HG03025 (cell line): Measurements from ENCODE around the gene RNF7.
"Not testable (repeated sequence)": the region's sequence is repeated elsewhere in the genome, so short reads cannot be mapped to it uniquely, and the experiment has no call there.

Source experiments
- ATAC-seq: cut with Tn5 transposase; IDR thresholded peaks from one replicate; pipeline ENCODE4 v1.9.1; 2021; ENCODE audit warnings: mild to moderate bottlenecking, moderate library complexity; ENCODE audit not compliant: unreplicated experiment, low FRiP score

RNF7 gene

GRCh38 chr3:141735176-141735575 is 2.9 kb upstream of the RNF7 start:
- ATAC-seq = no peak

DNA sequence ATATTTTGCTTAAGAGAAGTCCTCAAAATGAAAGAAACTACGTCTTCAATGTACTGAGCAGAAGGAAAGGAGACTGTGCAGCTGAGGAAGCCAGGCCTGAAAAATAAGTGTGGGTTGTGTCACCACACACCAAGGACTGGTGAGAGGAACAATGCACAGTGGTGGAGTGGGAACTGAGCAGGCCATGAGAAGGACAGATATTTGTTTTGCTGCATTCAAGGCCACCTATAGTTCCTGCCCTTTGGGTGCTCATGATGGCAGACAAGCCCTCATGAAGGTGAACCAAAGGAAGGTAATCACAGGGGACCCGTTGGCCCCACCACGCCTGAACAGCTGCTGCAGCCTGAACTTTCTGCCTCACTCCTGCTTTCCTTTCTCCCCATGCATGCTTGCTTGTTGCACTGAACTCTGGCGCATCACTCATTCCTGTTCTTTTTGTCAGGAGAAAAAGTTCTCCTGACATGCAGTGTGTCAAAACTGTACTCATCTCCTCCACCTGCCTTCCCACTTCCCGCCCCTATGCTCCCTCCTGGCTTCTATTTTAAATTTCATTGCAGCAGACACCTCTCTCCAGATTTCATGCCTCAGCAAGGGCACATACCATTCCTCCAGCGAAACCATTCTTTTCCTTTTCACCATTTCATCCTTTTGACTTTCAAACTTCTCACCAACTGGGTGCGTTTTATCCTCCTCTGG is 2.2 kb upstream of the RNF7 start:
- ATAC-seq = no peak

DNA sequence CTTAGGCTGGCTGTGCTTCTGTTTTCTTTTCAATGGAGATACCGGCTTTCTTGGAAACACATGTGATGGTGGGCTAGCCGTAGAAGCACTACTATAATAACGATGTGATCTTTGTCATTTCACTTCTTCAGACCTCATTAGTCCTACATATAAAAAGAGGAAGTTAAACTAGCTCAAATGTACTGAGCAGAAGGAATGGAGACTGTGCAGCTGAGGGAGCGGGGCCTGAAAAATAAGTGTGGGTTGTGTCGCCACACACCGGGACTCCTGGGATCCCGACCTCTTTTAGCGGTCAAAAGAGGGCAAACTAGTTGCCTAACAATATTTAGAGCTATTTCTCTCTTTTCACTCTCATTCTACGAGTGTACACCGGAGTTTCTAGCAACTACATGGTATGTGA is 1.0 kb upstream of the RNF7 start:
- ATAC-seq = no peak

- ATAC-seq = no peak
These were observed 448 bp upstream of the RNF7 start for GRCh38 chr3:141737678-141738021.

GRCh38 chr3:141738891-141739363 is 829 bp downstream of the RNF7 start:
- peak; percentile 6 for ATAC-seq

DNA sequence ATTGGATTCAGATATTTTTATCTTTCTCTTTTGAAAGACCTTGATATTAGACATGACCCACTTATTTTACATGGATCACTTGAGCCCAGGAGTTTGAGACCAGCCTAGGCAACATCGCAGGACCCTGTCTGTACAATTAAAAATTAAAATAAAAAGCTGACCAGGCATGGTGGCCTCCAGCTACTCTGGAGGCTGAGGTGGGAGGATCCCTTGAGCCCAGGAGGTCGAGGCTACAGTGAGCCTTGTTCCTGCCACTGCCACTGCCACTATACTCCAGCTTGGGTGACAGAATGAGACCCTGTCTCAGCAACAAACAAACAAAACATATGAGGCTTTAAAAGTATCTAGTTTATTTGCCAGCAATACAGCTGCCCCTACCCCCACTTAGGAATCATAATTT is 1.6 kb downstream of the RNF7 start:
- ATAC-seq = no peak

- no peak for ATAC-seq
These were observed 2.3 kb downstream of the RNF7 start for GRCh38 chr3:141740349-141740748.

DNA sequence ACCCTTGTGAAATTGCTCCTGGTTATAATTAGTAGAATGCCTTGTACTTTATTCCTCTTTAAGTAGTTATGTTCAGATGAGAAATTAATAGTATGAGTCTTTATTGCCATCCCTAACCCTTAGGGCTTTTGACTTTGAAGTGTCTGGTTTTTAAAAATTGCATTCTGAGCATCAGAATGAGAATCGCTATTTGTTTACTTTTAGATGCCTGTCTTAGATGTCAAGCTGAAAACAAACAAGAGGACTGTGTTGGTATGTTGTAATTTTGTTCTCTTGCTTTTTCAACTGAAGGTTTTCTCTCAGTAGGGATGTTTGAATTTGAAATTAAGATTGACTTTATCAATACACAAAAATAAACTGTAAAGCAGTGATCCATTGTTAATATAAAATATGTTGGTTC is 5.2 kb downstream of the RNF7 start:
- no peak for ATAC-seq

DNA sequence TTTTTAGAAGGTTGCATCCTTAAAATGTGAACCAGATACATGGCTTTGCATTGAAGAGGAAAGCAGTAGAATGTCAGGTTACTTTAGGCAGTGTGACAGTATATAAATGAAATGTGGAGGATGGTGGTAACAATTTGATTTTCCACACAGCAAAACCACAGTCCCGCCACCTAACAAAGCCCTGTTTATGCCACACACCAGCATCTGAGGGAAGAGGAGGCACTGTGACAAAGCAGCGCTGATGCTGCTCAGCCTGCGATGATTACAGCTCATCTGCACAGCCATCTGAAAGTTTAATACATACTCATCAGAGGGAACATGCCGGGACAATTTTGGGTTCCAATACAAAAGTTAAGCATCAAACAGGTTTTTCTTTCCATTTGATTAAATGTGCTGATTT is 8.9 kb downstream of the RNF7 start:
- ATAC-seq = no peak

GRCh38 chr3:141753399-141753798 is 15.3 kb downstream of the RNF7 start:
- ATAC-seq = no peak

DNA sequence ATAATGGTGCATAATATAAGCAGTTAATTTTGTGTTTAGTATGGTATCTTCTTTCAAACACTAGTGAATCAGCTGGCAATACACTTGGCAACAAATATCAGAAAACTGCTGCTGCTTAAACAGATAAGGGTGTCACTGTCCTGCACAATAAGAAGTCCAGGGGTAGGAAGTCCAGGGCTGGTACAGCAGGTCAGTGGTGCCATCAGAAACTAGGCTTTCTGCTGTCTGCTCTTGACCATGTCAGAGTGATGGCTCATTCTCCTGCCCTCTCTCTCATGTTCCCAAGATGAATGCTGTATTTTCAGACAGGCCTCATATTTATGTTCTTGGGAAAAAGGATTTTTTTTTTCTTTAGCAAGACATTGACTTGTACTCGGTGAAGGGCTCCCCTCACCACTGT is 15.9 kb downstream of the RNF7 start:
- ATAC-seq = no peak

DNA sequence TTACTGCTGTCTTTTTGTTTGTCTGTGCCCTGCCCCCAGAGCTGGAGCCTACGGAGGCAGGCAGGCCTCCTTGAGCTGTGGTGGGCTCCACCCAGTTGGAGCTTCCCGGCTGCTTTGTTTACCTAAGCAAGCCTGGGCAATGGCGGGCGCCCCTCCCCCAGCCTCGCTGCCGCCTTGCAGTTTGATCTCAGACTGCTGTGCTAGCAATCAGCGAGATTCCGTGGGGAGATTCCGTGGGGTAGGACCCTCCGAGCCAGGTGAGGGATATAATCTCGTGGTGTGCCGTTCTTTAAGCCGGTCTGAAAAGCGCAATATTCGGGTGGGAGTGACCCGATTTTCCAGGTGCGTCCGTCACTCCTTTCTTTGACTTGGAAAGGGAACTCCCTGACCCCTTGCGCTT is 24.5 kb downstream of the RNF7 start:
- not testable (repeated sequence) for ATAC-seq

DNA sequence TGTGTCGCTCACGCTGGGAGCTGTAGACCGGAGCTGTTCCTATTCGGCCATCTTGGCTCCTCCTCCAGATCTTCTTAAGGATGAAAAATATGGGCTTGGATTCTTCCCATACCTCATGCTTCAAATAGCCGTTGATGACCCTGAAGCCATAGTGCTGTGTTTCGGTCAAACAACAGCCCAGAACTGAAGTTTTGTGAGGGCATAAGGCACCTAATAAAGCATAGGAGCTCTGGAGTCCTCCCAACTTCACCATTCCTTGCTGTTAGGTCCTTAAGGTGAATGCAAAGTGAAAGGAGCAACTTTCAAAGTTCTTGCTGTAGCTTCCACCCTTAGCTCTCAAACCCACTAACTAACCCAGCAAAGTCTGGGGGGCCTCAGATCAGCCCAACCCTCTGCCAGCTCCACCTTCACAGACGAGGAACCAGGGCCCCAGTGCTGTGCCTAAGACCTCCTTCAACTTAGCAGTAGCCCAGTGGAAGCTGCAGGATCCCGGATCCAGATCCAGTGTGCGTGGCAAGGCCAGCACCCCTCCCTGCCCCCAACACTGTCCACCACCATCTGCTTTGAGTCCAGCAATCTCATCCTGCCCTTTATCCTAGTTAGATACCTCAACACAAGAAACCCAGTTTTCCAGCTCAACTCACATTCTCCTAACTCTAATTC is 25.1 kb downstream of the RNF7 start, which contains the start of gene GRK7:
TSS of gene GRK7 (plus strand) at position 321 of the 663 bp plus-strand sequence. CDS start 14,877 bp downstream, outside the sequence.
- no peak for ATAC-seq

DNA sequence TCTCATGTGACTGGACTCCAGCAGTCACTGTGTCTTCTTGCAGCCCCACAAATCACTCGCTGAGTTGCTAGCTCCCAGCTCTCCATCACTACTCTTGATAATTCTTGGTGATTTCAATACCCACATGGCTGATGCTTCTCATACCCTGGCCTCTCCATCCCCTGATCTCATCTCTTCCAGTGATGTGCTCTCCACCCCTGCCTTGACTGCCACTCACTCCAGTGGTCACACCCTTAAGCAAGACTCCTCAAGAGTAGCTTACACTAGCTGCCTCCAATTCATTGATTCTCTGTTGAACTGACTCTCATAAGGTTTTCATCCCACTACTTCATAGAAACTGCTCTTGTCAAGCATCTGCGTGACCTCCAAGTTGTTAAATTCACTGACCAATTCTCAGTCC is 25.9 kb downstream of the RNF7 start:
- ATAC-seq = no peak

- ATAC-seq = no peak
These were observed 26.4 kb downstream of the RNF7 start for GRCh38 chr3:141764465-141764864.

- ATAC-seq = no peak
These were observed 26.9 kb downstream of the RNF7 start for GRCh38 chr3:141764986-141765385.

- ATAC-seq = no peak
These were observed 29.0 kb downstream of the RNF7 start for GRCh38 chr3:141767066-141767465.

- ATAC-seq = no peak
These were observed 31.3 kb downstream of the RNF7 start for GRCh38 chr3:141769221-141769894.

DNA sequence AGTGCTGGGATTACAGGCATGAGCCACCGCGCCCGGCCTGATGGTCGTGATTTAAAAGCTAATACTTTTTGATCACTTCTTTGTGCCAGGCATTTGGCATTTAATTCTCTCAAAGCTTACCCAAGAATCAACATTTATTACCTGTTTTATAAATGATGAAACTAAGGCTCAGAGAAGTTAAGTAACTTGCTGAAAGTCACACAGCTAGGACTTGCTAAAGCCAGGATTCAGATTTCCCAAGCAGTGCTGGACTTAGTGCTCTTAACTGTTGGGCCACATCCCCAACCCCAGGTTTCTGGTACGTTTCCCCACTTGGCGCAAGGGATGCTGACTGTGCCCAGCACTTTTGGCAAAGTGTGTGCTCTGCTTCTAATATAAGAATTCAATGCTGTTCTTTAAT is 35.6 kb downstream of the RNF7 start:
- ATAC-seq = no peak

- no peak for ATAC-seq
These were observed 38.3 kb downstream of the RNF7 start for GRCh38 chr3:141776376-141776775.

DNA sequence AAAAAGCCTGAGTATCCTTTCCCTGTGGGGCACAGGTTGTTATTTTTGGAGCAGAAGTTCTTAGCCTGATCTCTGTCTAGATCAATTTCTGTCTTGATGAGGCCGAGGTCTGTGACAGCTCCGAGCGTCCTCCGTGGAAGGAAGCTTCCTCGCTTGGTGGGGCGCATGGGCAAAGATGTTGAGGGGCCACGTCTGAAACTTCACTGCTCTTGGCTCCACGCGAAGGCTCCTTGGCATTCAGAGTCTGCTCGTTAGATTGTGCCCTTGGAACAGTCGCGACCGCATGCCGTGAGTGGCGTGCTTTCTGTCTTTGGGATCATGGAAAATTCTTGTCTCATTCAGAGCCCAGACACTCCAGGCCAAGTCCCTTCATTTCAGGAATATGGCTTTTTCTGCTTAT is 38.8 kb downstream of the RNF7 start:
- no peak for ATAC-seq
